Neural crest cell (in vitro differentiated cells): ENCODE data around the gene NDUFA13. TPM values are rescaled to one million over a fixed set of nuclear protein-coding genes. Genes with fewer than 3 reads are reported as not detected.

Experiments used
- DNase-seq: peaks from one replicate; pipeline ENCODE4 v3.0.0; 2021; ENCODE audit warnings: low read depth, mixed read lengths, low spot score
- H3K27ac Mint-ChIP-seq: one replicate; pipeline ENCODE4 v1.8.0; 2021; ENCODE audit warnings: mild to moderate bottlenecking, mixed read lengths; ENCODE audit not compliant: unreplicated experiment
- H3K27me3 Mint-ChIP-seq: 2 replicates; pipeline ENCODE4 v1.8.0; 2021; ENCODE audit warnings: low read depth, mild to moderate bottlenecking, mixed read lengths
- H3K36me3 Mint-ChIP-seq: 2 replicates; pipeline ENCODE4 v1.8.0; 2021; ENCODE audit warnings: low read depth, mild to moderate bottlenecking, mixed read lengths
- H3K4me1 Mint-ChIP-seq: 2 replicates; pipeline ENCODE4 v1.8.0; 2021; ENCODE audit warnings: mixed read lengths
- H3K4me3 Mint-ChIP-seq: one replicate; pipeline ENCODE4 v1.8.0; 2021; ENCODE audit warnings: mild to moderate bottlenecking, mixed read lengths
- H3K9me3 Mint-ChIP-seq: 2 replicates; pipeline ENCODE4 v1.8.0; 2021; ENCODE audit warnings: mixed read lengths
- total RNA-seq: library from RNA; stranded (reverse); gene quantifications from 2 replicates; pipeline ENCODE4 v1.2.1, GENCODE V29; 2021
- TF ChIP-seq, protein P1 (sequence below): fragments of 200-600 bp; sonication (generic); conservative IDR thresholded peaks from 2 replicates; pipeline ENCODE4 v1.5.0; 2021; ENCODE audit warnings: antibody characterized with exemption, mild to moderate bottlenecking

The NDUFA13 gene
- total RNA-seq, 1 donor from 2014 or later: 389 TPM

DNA sequence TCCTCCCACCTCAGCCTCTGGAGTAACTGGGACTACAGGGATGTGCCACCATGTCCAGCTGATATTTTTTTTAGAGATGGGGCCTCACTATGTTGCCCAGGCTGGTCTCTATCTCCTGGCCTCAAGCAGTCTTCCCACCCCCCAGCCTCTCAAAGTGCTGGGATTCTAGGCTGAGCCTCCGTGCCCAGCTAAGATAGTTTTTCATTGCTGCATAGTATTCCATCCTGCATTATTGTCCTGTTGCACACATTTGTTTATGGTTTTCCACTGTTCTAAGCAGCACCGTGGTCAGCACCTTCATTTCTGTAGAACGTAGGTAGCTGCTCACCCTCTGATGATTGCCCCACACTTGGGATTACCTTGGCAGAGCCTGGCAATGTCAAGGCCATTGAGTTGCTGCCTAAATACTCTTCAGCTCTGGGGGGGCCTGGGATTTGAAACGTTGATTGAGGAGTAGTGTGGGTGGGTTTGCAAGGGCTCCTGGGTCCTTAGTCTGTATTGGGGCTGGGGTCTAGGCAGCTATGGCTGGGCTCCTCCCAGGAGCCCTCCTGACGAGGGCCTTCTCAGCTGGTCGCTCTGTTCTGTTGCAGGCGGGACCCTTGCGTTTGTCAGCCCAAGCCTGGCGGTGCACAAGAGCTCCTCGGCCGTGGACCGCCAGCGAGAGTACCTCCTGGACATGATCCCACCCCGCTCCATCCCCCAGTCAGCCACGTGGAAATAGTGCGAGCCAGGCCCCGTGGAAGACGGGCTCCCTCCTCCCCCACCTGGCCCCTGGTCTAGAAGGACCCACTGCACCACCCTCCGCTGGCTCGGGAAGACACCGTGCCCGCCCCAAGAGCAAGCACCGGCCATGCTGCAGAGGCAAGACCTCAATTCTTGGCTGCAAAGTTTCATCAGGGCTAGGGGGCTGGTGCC lies 11.0 kb upstream of the NDUFA13 start:
- TF ChIP-seq, protein P1, sequence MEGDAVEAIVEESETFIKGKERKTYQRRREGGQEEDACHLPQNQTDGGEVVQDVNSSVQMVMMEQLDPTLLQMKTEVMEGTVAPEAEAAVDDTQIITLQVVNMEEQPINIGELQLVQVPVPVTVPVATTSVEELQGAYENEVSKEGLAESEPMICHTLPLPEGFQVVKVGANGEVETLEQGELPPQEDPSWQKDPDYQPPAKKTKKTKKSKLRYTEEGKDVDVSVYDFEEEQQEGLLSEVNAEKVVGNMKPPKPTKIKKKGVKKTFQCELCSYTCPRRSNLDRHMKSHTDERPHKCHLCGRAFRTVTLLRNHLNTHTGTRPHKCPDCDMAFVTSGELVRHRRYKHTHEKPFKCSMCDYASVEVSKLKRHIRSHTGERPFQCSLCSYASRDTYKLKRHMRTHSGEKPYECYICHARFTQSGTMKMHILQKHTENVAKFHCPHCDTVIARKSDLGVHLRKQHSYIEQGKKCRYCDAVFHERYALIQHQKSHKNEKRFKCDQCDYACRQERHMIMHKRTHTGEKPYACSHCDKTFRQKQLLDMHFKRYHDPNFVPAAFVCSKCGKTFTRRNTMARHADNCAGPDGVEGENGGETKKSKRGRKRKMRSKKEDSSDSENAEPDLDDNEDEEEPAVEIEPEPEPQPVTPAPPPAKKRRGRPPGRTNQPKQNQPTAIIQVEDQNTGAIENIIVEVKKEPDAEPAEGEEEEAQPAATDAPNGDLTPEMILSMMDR: no peak
- H3K27me3 Mint-ChIP-seq: no peaks in the 10 kb centered on the region
- no peak for DNase-seq
- H3K4me3 Mint-ChIP-seq: no peak overlapping the region
- H3K36me3 Mint-ChIP-seq: peaks cover 10% of the 10 kb centered on the region
- no peaks in the 10 kb centered on the region for H3K9me3 Mint-ChIP-seq
- no peaks in the 10 kb centered on the region for H3K4me1 Mint-ChIP-seq
- no peak overlapping the region for H3K27ac Mint-ChIP-seq

DNA sequence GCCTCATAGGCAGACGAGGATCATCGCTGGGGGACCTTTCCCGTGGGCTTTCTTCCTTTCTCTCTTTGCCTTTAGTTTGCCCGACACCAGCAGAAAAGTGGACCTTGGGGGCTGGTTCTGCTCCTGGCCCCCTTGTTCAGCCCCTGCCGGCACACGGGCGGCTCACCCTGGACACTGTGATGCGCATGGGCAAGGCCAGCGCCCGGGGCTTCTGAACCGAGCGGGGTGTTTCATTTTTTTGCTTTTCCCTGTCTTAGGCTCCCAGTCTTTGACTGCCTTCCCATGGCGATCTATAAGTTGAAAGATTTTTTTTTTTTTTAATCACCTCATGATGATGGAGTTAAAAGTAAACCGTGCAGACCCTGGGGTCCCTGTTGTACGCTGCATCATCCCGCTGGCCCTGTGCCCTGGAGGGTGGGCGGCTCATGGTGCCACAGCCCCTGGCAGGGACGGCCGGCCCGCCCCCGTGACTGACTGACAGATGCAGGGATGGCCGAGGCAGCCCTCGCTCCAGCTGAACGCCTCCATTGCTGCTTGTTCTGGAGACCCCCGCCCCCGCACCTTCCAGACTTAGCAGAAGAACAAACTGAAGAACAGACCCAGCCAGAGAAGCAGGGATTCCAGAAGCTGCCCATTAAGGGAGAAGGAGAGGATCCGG lies 10.2 kb upstream of the NDUFA13 start:
- Mint-ChIP-seq H3K4me1 (no peaks in the 10 kb centered on the region), H3K4me3 (no peak overlapping the region), H3K27ac (no peak overlapping the region), H3K36me3 (peaks cover 10% of the 10 kb centered on the region), H3K27me3 (no peaks in the 10 kb centered on the region), H3K9me3 (no peaks in the 10 kb centered on the region)
- no peak for DNase-seq
- TF ChIP-seq, protein P1: no peak

GRCh38 chr19:19506592-19506991 lies 9.4 kb upstream of the NDUFA13 start:
- no peak for DNase-seq
- Mint-ChIP-seq H3K27ac (no peak overlapping the region), H3K36me3 (peaks cover 10% of the 10 kb centered on the region)

DNA sequence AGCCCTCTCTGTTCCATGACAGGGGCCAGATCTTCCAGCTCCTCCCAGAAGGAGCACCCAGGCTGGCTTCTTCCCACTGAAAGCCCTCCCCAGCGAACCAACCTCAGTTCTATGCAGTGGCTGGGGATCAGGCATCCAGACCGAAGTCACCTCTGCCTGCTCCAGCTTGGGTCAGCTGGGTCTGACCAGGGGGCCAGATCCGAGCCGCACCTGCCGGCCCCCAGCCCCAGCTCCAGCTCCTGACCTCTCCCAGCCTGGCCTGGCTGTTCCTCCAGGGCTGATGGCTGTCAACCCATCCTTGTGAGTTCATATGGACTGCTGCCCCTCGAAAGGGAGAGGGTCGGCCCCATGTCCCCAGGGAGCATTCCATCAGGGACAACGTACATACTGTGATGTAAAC lies 8.7 kb upstream of the NDUFA13 start:
- Mint-ChIP-seq H3K27me3 (peaks cover 2% of the 10 kb centered on the region), H3K4me3 (no peak overlapping the region), H3K36me3 (peaks cover 12% of the 10 kb centered on the region), H3K27ac (no peak overlapping the region), H3K9me3 (no peaks in the 10 kb centered on the region), H3K4me1 (no peaks in the 10 kb centered on the region)
- DNase-seq: no peak
- TF ChIP-seq, protein P1: no peak

More at GRCh38 chr19:19506592-19506991, 9.4 kb upstream of the NDUFA13 start:
- Mint-ChIP-seq H3K27me3 (no peaks in the 10 kb centered on the region), H3K9me3 (no peaks in the 10 kb centered on the region), H3K4me3 (peak overlapping the region; percentile 38), H3K4me1 (no peaks in the 10 kb centered on the region)
- TF ChIP-seq, protein P1: no peak

GRCh38 chr19:19508217-19508616 lies 7.8 kb upstream of the NDUFA13 start:
- Mint-ChIP-seq H3K27me3 (peaks cover 2% of the 10 kb centered on the region), H3K27ac (no peak overlapping the region), H3K9me3 (no peaks in the 10 kb centered on the region), H3K4me3 (peak overlapping the region; percentile 8), H3K4me1 (no peaks in the 10 kb centered on the region), H3K36me3 (peaks cover 12% of the 10 kb centered on the region)
- DNase-seq: no peak
- TF ChIP-seq, protein P1: no peak
